Right renal pelvis (tissue), 4 donors: ENCODE data around the gene THYN1. TPM values are rescaled to one million over a fixed set of nuclear protein-coding genes. Genes with fewer than 3 reads are reported as not detected.

ENCODE experiments used
- DNase-seq, 4 donors: peaks; one replicate each; pipeline ENCODE4 v3.0.0-alpha.2; 2013; ENCODE audit warnings: low read depth in 4 of 4, low spot score in 3 of 4, missing footprints in 1 of 4
- polyA plus RNA-seq, 4 donors: library from polyadenylated mRNA; unstranded; fragments of 120-200 nt; gene quantifications; one replicate each; pipeline ENCODE4 v1.2.1, GENCODE V29; 2013; ENCODE audit not compliant: insufficient read length in 4 of 4

The THYN1 gene
- polyA plus RNA-seq, 4 donors: 76.1 to 82.5 (median 81.2) TPM

DNA sequence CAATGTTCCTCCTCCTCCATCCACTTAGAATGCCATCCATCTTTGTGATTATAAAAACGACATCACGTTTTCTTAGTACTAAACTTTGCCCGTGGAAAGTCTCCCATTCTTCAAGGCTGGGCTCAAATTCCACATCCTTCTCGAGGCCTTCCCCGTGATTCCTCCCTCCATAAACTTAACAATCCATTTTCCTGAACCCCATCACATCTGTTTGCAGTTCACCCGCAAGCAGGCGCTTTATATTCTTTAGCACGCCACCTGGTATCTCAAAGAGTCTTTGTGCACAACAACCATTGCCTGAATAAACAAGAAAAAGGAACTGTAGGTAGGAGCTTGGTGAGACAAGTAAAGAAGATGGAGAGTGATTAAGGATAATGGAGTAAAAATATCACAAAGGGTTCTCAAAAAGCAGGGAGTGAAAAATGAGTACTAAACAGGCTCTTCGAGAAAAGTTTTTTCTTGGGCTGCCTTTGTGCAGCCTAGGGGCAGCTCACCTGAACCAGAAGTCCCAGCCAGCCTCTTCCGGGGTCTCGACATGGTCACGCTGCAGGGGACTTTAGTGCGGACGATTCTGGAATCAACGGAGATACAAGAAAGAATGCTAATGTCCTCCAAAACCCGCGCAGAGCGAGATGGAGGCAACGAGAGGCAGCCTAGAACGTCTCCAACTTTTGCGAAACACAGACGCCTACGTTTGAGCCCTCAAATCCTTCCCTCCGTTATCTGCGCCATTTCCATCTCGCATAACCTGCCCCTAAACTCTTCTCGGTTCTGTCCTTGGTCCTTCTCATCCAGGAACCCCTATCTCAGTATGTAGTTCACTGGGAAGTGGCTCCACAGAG is 585 bp downstream of the THYN1 start:
- no peak for DNase-seq

- no peak for DNase-seq
These were observed 2.5 kb downstream of the THYN1 start for GRCh38 chr11:134250675-134251074.

GRCh38 chr11:134250246-134250645 is 2.9 kb downstream of the THYN1 start:
- DNase-seq: no peak

- DNase-seq: no peak
These were observed 4.2 kb downstream of the THYN1 start for GRCh38 chr11:134248910-134249480.

DNA sequence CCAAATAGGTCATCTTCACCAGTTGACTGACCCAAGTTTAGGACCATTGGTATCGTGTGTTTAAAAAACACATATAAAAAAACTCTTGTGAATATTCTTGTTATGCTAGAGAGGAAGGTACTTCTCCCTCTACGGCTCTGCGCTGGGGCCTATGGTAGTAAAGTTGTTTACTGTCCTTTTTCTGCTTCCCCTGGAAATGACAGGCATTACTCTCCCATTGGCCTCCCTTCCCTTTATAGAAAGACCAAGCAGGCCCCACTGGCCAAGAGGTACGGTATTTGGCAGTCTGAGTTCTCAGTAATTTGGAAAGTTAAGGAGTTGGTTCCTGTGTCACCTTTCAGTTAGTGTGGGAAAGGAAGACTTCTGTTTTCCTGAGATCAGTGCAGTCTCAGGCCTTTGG is 6.5 kb downstream of the THYN1 start:
- DNase-seq: no peak

DNA sequence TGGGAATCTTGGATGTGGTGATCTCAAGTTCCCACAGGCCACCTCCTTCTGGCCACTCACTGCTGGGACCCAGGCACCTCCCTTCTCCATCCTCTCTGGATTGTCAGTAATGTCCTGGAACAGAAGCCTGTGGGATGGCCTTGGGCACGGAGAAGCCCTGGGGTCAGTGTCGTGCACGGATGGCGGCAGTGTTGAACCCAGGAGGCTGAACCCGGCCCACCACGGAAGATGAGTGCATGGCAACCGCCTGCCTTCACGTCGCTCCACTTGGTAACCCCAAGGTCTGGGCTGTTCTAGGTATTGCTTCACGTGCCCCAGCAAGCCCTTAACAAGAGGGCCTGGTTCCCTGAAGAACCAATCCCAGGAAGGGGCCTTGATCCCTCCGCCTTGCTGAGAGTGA is 7.1 kb downstream of the THYN1 start:
- no peak for DNase-seq

GRCh38 chr11:134245434-134245833 is 7.7 kb downstream of the THYN1 start:
- DNase-seq: no peak

DNA sequence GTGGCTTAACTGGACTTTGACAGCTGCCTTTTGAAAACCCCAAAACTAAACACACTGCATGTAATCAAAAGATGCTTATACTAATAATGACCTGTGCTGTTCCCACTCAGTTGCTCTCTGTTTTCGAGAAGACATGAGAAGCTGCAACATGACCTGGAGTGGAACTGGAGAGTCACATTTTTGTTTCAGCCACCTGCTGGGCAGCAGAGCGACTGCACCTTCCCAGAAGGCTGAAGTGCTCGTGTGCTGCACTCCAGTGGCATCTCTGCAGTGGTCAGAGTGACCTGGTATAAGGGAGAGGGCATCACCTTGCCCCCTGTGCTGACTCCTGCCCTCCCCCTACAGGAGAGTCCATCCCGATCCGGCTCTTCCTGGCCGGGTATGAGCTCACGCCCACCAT is 8.6 kb downstream of the THYN1 start:
- DNase-seq: no peak

DNA sequence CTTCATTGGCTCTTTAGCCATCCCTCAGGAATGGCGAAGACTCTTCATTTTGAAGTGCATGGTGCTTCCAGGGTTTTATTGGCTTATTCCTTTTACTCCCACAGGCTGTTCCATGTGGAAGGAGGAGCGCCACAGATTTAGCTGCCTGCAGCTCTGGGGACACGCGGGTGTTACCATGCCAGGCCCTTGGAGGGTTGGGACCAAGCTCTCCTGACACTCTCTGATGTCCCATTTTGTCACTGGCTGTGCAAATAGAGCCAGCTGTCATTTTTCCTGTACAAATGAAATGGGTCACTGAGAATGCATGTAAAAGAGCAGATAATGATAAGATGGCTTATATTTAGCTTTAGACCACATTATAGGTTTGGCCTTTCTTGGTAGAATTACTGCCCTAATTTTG is 9.2 kb downstream of the THYN1 start:
- DNase-seq: no peak

DNA sequence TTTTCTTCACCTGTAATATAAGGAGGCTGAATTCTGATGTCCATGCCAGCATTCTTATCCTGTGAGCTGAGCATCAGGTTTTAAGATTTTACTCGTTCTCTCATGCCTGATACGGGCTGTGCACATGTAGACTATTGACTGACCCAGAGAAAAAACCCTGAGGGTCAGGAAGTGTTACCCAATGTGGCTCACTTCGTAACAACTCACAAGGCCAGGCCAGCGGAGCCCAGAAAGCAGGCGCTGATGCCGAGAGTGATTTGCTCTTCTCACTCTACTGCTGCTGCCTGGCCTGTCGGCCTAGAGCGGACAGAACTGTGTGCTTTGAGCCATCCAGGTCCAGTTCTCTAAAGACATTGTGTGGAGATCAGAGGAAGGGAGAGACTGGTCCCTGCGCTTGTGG is 10.8 kb downstream of the THYN1 start:
- no peak for DNase-seq

- DNase-seq: no peak
These were observed 12.6 kb downstream of the THYN1 start for GRCh38 chr11:134240592-134240991.

DNA sequence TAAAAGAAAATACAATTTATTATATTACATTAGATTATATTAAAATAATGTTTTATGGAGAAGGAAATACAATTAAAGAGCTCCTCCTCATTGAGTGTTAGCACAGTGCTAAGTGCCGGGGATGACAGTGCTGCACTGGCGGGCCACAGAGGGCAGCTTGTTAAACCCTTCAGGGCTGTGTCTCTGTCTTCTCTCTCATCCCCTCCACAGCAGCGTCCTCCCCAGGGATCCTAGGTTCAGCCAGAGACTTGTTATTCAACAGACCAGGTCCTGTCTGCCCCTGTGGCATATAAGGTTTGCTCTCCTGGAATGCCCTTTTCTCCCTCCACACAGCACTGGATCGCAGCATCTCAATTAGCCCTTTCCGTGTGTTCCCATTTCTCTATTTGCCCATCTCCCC is 14.2 kb downstream of the THYN1 start:
- no peak for DNase-seq

DNA sequence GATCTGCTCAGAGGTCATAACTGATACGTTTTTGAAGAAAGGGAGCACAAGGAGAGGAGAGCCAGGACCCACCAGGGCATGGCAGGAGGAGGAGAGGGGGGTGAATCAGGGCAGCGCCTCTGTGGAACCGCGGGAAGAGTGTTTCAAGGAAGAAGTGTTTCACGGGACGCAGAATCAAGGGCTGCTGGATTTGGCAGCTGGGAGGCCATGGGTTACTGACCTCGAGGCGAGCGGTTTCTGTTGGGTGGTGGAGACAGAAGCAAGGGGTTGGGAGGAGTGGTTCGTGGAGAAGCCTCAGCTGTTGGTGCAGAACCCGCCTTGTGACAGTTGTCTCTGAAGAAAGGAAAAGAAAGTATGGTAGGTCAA is 15.6 kb downstream of the THYN1 start:
- DNase-seq: no peak

DNA sequence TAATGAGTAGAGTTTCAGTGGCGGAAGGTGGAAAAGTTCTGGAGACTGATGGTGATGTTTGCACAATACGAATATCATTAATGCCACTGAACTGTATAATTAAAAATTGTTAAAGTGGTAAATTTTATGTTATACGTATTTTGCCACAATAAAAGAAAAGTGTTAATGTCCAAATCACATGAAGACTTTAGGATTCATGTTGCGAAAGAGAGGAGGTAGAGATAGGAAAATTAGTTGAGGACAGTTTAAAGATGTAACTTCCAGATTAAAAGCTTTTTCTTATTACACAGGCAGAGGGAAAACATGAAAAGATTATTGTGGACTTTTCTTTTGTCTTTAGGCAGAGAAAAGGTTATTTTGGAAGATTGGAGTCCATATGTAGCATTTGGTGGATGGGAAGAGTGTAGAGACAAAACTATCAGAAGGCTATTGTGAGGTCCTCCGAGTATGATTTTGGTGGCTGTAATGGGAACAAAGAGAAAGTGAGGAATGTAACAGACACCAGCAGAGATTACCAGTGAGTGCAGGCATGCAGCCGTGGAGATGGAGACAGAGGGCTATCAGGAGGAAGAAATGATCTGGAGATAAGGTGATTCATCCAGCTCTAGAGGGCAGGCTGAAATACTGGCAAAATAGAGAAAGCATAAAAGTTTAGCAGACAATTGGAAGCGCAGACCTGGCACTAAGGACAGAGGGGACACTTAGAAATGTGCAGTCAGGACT is 16.2 kb downstream of the THYN1 start:
- no peak for DNase-seq

DNA sequence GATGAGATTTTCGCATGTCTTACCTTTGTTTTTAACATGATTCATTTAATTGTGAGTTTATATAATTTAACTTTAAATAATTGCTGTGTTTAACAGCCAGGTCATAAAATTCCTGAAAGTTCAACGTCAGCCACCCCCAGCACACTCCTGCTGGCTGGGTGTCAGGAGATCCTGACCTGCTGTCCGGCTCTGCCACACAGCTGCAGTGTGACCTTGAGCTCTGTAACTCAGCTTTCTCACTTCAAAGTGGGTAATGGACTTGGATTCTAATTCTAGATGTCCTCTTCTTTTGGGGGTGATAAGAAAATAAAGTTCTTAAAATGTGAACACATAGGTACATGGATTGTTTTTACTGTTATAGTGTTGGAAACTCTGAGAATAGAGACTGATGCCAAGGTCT is 17.8 kb downstream of the THYN1 start:
- DNase-seq: no peak

GRCh38 chr11:134233729-134234179 is 19.4 kb downstream of the THYN1 start:
- no peak for DNase-seq

- DNase-seq: no peak
These were observed 21.0 kb downstream of the THYN1 start for GRCh38 chr11:134231958-134232659.

DNA sequence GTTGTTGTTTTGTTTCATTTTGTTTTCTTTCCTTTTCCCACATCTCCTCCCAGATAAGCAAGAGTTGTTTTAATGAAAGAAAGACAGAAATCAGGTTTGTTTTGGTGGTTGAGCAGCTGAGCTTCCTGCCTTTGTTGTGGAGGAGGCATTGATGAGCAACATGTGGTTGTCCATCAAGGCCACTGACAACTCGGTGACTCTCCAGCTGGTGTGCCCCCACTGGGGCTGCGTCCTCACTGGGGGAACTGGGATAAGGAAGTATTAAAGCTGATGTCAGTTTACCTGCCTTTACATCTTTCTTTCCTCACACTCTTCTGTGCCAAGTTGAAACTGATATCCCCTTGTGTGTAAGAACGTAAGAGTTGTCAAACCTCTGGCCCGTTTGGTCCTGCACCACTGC is 22.8 kb downstream of the THYN1 start:
- no peak for DNase-seq

DNA sequence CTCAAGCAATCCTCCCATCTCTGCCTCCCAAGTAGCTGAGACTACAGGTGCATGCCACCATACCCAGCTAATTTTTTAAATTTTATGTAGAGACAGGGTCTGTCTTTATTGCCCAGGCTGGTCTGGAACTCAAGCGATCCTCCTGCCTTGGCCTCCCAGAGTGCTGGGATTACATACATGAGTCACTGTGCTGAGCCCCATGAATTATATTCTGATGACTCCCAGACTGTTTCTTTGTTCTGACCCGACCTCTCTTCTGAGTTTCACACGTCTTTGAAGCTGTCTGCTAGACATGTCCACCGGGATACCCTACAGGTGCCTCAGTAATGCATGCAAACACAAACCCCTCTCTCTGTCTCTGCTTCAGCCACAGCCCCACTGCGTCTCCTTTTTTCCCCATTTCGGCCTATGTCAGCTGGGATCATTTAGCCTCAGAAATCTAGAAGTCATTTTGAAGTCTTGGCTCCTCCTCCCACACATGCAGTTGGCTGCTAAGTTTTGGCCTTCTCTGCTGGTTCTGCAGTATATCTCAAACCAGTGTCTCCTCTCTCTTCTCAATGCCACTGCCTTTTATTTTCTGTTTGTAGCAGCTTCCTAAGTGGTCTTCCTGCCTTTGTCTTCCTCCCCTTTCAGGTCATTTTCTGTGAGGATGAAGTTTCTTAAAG is 23.9 kb downstream of the THYN1 start:
- DNase-seq: no peak

DNA sequence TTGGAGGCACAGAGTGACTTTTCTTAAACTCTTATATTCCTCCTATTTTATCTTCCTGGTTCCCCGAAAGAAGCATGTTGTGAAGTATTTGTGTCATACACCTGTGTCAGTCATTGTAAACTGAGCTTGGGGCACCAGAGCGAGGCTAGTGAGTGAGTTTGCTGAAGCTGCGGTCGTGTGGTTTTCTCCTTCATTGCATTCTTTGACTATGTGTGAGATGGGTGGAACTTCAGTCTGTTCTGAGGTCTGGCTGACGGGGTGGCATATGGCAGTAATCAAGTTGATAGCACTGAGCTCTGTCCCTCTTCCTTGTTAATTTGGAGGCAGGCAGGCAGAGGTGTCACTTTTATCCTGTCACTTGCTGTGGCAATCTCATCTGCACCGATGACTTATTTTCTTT is 24.5 kb downstream of the THYN1 start:
- no peak for DNase-seq
